Measurements from ENCODE around the gene CCDC71.
A peak's percentile ranks its signal among the peaks of the same experiment; 100 is the strongest.

The CCDC71 gene

DNA sequence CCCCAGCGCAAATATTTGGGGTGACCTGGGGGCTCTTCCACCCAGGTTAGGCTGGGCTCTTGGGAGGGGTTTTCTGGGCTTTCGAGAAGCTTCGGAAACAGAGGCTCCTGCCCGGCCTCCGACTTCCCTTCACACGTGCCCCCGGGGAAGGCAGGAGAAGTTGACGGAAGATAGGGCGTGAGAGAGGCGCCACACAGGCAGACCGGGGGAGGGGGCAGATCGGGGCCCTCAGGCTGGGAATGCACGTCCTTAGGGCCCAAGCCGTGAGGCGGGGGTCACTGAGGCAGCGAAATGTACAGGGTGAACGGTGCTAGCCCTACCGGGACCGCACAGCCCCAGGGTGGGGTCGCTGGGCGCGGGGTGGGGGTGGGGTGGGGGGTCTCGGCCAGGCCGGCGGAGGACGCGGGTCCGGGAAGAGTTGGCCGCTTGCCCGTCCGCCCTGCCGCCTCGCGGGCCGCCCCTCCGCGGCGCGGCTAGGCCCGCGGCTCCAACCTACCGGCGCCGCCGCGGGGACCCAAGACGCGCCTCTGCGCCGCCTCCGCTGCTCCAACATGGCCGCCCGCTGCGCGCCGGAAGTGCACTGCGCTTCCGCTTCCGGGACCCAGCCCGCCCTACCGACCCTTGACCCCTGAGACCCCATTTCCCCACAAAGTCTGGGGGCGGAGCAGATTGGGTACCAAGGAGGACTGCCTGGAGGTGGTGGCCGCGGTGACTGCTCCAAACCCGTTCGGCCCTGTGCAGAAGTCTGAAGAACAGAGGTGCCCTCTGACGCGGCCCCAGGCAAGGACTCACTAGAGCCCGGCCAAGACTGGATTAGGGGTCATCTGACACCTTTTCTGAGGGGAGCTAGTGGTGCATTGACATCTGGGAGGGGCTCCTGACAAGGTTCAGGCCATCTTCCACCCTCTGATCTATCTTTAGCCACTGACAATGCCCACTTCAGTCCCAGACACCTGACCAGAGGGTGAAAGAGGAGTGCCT, at the start of gene CCDC71:
Gene CCDC71 (minus strand): TSS at position 561 of the 981 bp plus-strand sequence. CDS start 2,123 bp downstream, outside the sequence.
- peak within 1 kb of the TSS; percentile 84 for H3K4me3 ChIP-seq (ENCODE audit: low read length)
- peak within 1 kb of the TSS; percentile 45 for H3K27ac ChIP-seq (ENCODE audit: low read length)
- no peaks in the 10 kb centered on the region for H3K27me3 ChIP-seq (ENCODE audit: control insufficient read depth, insufficient read depth, low read length)
- peak within 1 kb of the TSS; percentile 91 for H3K9ac ChIP-seq (ENCODE audit: low read length)
- peaks cover 17% of the 10 kb centered on the region for H3K4me1 ChIP-seq (ENCODE audit: control insufficient read depth, low read depth, low read length)
- H3K9me3 ChIP-seq (ENCODE audit: control insufficient read depth, low read depth, low read length): no peaks in the 10 kb centered on the region
- H3K36me3 ChIP-seq (ENCODE audit: control insufficient read depth, low read depth, low read length): peaks cover 20% of the 10 kb centered on the region

DNA sequence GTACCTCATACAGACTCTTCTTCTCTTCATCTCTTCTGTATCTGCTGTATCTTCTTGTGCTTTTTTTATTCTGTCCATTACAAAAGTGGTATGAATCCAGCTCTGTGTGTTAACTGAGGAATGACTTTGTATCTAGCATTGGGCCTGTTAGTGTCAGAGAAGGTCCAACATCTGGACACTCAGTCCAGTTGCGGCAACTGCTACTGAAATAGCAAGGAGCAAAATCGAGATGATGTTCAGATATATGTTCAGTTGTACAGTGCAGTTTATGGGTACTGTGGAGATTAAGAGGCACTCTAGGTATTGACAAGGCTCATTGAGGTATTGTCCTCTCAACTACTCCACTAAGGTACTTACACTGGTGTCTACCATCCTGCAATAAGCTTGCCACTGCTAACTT, 47.9 kb upstream of the CCDC71 start:
- no peak overlapping the region for H3K4me3 ChIP-seq (ENCODE audit: low read length)
- H3K27ac ChIP-seq (ENCODE audit: low read length): no peak overlapping the region
- H3K9me3 ChIP-seq (ENCODE audit: control insufficient read depth, low read depth, low read length): peaks cover 6% of the 10 kb centered on the region
- no peaks in the 10 kb centered on the region for H3K36me3 ChIP-seq (ENCODE audit: control insufficient read depth, low read depth, low read length)
- H3K27me3 ChIP-seq (ENCODE audit: control insufficient read depth, insufficient read depth, low read length): no peaks in the 10 kb centered on the region
- no peaks in the 10 kb centered on the region for H3K4me1 ChIP-seq (ENCODE audit: control insufficient read depth, low read depth, low read length)
- H3K9ac ChIP-seq (ENCODE audit: low read length): no peak overlapping the region

DNA sequence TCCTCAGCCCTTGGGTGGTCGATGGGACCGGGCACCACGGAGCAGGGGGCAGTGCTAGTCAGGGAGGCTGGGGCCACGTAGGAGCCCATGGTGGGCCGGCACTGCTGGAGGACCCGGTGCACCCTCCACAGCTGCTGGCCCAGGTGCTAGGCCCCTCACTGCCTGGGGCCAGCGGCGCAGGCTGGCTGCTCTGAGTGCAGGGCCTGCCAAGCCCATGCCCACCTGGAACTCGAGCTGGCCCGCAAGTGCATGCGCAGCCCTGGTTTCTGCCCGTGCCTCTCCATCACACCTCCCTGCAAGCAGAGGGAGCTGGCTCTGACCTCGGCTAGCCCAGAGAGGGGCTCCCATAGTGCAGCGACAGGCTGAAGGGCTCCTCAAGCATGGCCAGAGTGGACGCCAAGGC, 47.4 kb upstream of the CCDC71 start:
- H3K9me3 ChIP-seq (ENCODE audit: control insufficient read depth, low read depth, low read length): peaks cover 6% of the 10 kb centered on the region
- no peak overlapping the region for H3K27ac ChIP-seq (ENCODE audit: low read length)
- no peak overlapping the region for H3K4me3 ChIP-seq (ENCODE audit: low read length)
- no peaks in the 10 kb centered on the region for H3K27me3 ChIP-seq (ENCODE audit: control insufficient read depth, insufficient read depth, low read length)
- no peak overlapping the region for H3K9ac ChIP-seq (ENCODE audit: low read length)
- H3K4me1 ChIP-seq (ENCODE audit: control insufficient read depth, low read depth, low read length): no peaks in the 10 kb centered on the region
- no peaks in the 10 kb centered on the region for H3K36me3 ChIP-seq (ENCODE audit: control insufficient read depth, low read depth, low read length)

DNA sequence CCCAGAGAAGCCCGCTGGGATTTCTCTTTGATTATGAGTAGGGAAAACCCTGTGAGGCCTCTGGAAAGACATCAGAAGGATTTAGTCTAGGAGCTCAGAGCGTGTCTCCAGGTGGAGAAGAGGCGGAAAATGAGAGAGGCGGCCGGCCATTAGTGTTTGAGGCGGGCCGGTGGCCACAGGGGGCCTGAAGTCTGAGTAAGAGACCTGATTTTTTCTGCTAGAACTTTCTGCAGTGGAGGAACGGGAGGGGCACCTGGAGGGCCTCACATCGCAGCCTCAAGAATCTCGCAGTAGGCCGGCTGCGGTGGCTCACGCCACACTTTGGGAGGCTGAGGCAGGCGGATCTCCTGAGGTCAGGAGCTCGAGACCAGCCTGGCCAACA, 33.8 kb upstream of the CCDC71 start:
- Histone ChIP-seq H3K4me3 (ENCODE audit: low read length) (no peak overlapping the region), H3K4me1 (ENCODE audit: control insufficient read depth, low read depth, low read length) (no peaks in the 10 kb centered on the region), H3K9me3 (ENCODE audit: control insufficient read depth, low read depth, low read length) (no peaks in the 10 kb centered on the region), H3K27ac (ENCODE audit: low read length) (no peak overlapping the region), H3K36me3 (ENCODE audit: control insufficient read depth, low read depth, low read length) (no peaks in the 10 kb centered on the region), H3K27me3 (ENCODE audit: control insufficient read depth, insufficient read depth, low read length) (no peaks in the 10 kb centered on the region), H3K9ac (ENCODE audit: low read length) (no peak overlapping the region)

DNA sequence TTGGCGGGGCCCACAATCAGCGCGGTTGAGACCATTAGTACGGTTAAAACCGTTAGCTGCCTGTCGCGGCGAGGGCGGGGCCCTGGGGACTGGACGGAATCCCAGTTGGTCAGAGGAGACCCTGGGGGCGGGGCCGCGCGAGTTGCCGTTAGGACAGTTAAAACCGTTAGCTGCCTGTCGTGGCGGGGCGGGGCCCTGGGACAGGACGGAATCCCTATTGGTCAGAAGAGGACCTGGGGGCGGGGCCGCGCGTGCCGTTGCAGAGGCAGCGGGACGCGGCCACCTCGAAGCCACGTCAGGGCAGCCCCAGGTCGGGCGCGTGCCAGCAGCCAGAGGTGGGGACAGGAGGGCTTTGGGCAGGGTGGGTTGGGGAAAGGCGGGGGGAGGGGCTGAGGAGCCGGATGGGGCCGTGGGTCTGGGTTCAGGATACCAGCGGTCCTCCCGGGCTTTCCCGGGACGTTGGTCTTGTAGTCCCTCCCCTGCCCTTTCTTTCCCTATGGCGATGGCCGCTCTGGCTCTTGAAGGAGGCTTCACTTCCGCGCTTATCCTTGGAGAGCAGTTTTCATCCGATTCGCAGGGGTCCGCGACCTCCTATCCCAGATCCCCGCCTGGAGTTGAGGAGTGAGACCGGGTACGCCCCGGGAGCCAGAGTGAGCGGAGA, 33.2 kb upstream of the CCDC71 start:
- H3K4me1 ChIP-seq (ENCODE audit: control insufficient read depth, low read depth, low read length): no peaks in the 10 kb centered on the region
- no peaks in the 10 kb centered on the region for H3K36me3 ChIP-seq (ENCODE audit: control insufficient read depth, low read depth, low read length)
- H3K9ac ChIP-seq (ENCODE audit: low read length): no peak overlapping the region
- H3K4me3 ChIP-seq (ENCODE audit: low read length): no peak overlapping the region
- no peaks in the 10 kb centered on the region for H3K27me3 ChIP-seq (ENCODE audit: control insufficient read depth, insufficient read depth, low read length)
- H3K9me3 ChIP-seq (ENCODE audit: control insufficient read depth, low read depth, low read length): no peaks in the 10 kb centered on the region
- no peak overlapping the region for H3K27ac ChIP-seq (ENCODE audit: low read length)

DNA sequence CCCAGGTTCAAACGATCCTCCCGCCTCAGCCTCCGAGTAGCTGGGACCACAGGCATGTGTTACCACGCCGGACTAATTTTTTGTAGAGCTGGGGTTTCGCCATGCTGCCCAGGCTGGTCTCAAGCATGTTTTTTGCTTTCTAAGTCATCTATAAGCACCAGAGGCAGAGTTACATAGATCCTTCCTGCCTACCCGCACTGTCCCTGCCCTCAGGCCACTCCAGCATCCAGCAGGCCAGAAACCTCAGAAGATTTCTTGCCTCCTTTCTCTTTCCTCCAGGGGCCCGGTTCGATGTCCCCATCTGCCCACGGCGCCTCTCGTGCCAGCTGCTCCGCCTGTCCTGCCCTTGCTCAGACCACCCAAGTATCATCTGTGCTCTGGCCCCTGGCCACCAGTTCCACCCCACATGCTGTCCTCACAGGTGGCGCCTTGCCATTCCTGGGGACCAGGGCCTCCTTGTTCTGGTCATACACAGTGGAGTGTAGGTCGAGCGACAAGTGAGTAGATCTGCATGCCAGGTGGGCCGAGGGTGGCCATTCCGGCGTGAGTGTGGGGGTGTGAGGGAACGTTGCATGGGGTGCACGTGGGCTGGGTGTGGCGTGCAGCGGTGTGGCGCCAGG, 32.6 kb upstream of the CCDC71 start:
- H3K4me3 ChIP-seq (ENCODE audit: low read length): no peak overlapping the region
- H3K9me3 ChIP-seq (ENCODE audit: control insufficient read depth, low read depth, low read length): no peaks in the 10 kb centered on the region
- no peaks in the 10 kb centered on the region for H3K36me3 ChIP-seq (ENCODE audit: control insufficient read depth, low read depth, low read length)
- no peaks in the 10 kb centered on the region for H3K27me3 ChIP-seq (ENCODE audit: control insufficient read depth, insufficient read depth, low read length)
- H3K27ac ChIP-seq (ENCODE audit: low read length): no peak overlapping the region
- H3K9ac ChIP-seq (ENCODE audit: low read length): no peak overlapping the region
- H3K4me1 ChIP-seq (ENCODE audit: control insufficient read depth, low read depth, low read length): no peaks in the 10 kb centered on the region

DNA sequence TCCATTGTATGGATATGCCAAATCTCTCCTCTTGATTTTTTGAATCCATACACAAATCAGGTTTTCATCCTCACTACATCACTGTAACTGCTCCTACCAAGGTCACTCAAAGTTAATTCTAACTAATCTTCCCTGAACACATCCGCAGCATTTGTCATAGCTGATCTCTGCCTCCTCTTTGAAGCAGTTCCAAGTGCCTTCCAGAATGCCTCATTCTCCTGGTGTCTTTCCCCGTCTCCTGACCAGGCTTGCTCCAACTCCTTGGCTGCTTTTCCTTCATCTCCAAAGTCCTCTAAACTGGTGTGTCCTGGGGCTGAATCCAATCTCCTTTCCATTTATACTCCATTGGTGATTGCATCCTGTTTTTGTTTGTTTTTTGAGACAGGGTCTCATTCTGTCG, 32.0 kb upstream of the CCDC71 start:
- no peak overlapping the region for H3K4me3 ChIP-seq (ENCODE audit: low read length)
- no peak overlapping the region for H3K27ac ChIP-seq (ENCODE audit: low read length)
- H3K9me3 ChIP-seq (ENCODE audit: control insufficient read depth, low read depth, low read length): no peaks in the 10 kb centered on the region
- no peaks in the 10 kb centered on the region for H3K27me3 ChIP-seq (ENCODE audit: control insufficient read depth, insufficient read depth, low read length)
- H3K9ac ChIP-seq (ENCODE audit: low read length): no peak overlapping the region
- no peaks in the 10 kb centered on the region for H3K4me1 ChIP-seq (ENCODE audit: control insufficient read depth, low read depth, low read length)
- no peaks in the 10 kb centered on the region for H3K36me3 ChIP-seq (ENCODE audit: control insufficient read depth, low read depth, low read length)

DNA sequence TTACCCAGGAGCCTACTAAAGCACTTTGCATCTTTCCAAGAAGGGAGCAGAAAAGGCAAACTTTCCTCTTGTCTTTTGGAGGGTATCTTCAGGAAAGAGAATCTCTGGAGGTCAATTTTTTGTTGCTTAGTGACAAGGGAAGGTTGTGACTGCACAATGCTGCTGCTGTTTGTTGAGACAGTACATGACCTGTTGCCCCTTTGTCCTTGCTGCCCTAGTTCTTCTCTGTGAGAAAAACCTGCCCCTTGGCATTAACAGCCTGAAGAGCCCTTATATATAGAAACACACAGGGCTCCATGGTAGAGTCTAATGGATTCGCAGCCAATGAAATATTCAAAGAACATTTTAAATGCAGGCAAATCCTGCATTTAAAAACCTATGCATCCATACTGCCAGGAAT, 25.6 kb upstream of the CCDC71 start:
- no peak overlapping the region for H3K9ac ChIP-seq (ENCODE audit: low read length)
- no peaks in the 10 kb centered on the region for H3K4me1 ChIP-seq (ENCODE audit: control insufficient read depth, low read depth, low read length)
- no peaks in the 10 kb centered on the region for H3K36me3 ChIP-seq (ENCODE audit: control insufficient read depth, low read depth, low read length)
- H3K9me3 ChIP-seq (ENCODE audit: control insufficient read depth, low read depth, low read length): no peaks in the 10 kb centered on the region
- H3K27me3 ChIP-seq (ENCODE audit: control insufficient read depth, insufficient read depth, low read length): no peaks in the 10 kb centered on the region
- H3K4me3 ChIP-seq (ENCODE audit: low read length): no peak overlapping the region
- H3K27ac ChIP-seq (ENCODE audit: low read length): no peak overlapping the region

DNA sequence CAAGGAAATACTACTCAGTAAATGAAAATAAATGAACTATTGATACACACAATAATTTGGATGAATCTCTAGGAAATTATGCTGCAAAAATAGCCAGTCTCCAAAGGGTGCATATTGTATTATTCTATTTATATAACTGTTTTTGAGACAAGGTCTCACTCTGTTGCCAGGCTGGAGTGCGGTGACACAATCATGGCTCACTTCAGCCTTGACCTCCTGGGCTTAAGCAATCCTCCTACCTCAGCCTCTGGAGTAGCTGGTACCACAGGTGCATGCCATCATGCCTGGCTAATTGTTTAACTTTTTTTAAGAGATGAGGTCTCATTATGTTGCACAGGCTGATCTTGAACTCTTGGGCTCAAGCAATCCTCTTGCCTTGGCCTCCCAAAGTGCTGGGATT, 17.7 kb upstream of the CCDC71 start:
- no peak overlapping the region for H3K9ac ChIP-seq (ENCODE audit: low read length)
- no peak overlapping the region for H3K4me3 ChIP-seq (ENCODE audit: low read length)
- no peaks in the 10 kb centered on the region for H3K9me3 ChIP-seq (ENCODE audit: control insufficient read depth, low read depth, low read length)
- H3K36me3 ChIP-seq (ENCODE audit: control insufficient read depth, low read depth, low read length): no peaks in the 10 kb centered on the region
- no peak overlapping the region for H3K27ac ChIP-seq (ENCODE audit: low read length)
- H3K4me1 ChIP-seq (ENCODE audit: control insufficient read depth, low read depth, low read length): no peaks in the 10 kb centered on the region
- no peaks in the 10 kb centered on the region for H3K27me3 ChIP-seq (ENCODE audit: control insufficient read depth, insufficient read depth, low read length)

DNA sequence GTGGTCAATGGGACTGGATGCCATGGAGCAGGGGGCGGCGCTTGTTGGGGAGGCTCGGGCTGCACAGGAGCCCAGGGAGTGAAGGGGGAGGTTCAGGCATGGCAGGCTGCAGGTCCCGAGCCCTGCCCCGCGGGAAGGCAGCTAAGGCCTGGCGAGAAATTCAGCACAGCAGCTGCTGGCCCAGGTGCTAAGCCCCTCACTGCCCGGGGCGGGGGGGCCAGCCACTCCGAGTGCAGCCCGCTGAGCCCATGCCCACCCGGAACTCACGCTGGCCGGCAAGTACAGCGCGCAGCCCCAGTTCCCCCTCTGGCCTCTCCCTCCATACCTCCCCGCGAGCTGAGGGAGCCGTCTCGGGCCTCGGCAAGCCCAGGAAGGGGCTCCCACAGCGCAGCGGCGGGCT, 16.6 kb upstream of the CCDC71 start:
- no peak overlapping the region for H3K4me3 ChIP-seq (ENCODE audit: low read length)
- no peaks in the 10 kb centered on the region for H3K9me3 ChIP-seq (ENCODE audit: control insufficient read depth, low read depth, low read length)

DNA sequence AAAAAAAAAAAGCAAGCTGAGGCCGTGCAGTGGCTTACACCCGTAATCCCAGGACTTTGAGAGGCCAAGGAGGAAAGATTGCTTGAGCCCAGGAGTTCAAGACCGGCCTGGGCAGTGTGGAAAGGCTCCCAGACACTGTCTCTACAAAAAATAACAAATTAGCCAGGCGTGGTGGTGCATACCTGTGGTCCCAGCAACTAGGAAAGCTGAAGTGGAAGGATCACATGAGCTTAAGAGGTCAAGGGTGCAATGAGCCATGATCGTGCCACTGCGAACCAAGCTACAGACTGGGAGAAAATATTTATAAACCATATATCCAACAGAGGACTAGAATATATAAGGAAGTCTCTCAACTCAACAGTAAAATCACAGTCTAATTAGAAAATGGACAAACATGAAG, 15.2 kb upstream of the CCDC71 start:
- H3K36me3 ChIP-seq (ENCODE audit: control insufficient read depth, low read depth, low read length): no peaks in the 10 kb centered on the region
- H3K27ac ChIP-seq (ENCODE audit: low read length): no peak overlapping the region
- H3K27me3 ChIP-seq (ENCODE audit: control insufficient read depth, insufficient read depth, low read length): no peaks in the 10 kb centered on the region
- no peaks in the 10 kb centered on the region for H3K9me3 ChIP-seq (ENCODE audit: control insufficient read depth, low read depth, low read length)
- no peak overlapping the region for H3K9ac ChIP-seq (ENCODE audit: low read length)
- no peaks in the 10 kb centered on the region for H3K4me1 ChIP-seq (ENCODE audit: control insufficient read depth, low read depth, low read length)
- no peak overlapping the region for H3K4me3 ChIP-seq (ENCODE audit: low read length)

More for the DNA sequence above, 16.6 kb upstream of the CCDC71 start:
- Histone ChIP-seq H3K27me3 (ENCODE audit: control insufficient read depth, insufficient read depth, low read length) (no peaks in the 10 kb centered on the region), H3K36me3 (ENCODE audit: control insufficient read depth, low read depth, low read length) (no peaks in the 10 kb centered on the region), H3K27ac (ENCODE audit: low read length) (no peak overlapping the region), H3K4me1 (ENCODE audit: control insufficient read depth, low read depth, low read length) (no peaks in the 10 kb centered on the region), H3K9ac (ENCODE audit: low read length) (no peak overlapping the region)
